GM21576 (cell line): ENCODE data around the gene PHKB.
A peak's percentile ranks its signal among the peaks of the same experiment; 100 is the strongest.
"Not testable (repeated sequence)": the region's sequence is repeated elsewhere in the genome, so short reads cannot be mapped to it uniquely, and the experiment has no call there.

Experiments
- ATAC-seq: cut with Tn5 transposase; IDR thresholded peaks from one replicate; pipeline ENCODE4 v1.9.1; 2021; ENCODE audit warnings: mild to moderate bottlenecking, moderate library complexity; ENCODE audit not compliant: unreplicated experiment

The PHKB gene

DNA sequence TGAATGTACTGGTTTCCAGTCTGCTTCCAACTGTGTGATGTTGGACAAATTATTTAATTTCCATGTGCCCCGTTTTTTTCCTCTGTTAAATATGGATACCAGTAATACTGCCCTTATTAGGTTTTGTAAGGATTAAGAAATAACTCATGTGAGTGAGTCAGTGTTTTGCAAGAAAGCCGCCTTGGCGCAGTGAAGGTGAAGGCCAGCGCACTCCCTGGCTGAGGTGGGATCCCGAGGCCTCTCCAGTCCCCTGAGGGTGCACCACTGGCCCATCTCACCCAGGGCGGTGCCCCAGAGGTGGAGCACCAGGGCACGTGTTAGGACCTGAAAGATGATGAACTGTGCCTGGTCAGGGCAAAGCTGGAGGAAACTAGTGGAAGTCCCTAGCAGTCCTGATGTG lies 43.5 kb downstream of the PHKB start:
- no peak for ATAC-seq

DNA sequence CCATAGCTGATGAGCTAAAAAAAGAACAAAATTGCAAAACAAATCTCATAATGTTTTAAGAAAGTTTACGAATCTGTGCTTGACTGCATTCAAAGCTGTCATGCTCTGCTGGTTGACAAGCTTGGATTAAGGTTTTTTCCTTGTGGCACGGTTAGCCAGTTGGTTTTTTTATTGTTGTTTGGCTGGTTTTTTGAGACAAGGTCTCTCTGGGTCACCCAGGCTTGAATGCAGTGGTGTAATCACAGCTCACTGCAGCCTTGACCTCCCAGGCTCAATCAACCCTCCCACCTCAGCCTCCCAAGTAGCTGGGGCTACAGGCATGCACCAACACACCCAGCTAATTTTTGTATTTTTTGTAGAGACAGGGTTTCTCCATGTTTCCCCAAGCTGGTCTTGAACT lies 45.7 kb downstream of the PHKB start:
- ATAC-seq, result no peak

DNA sequence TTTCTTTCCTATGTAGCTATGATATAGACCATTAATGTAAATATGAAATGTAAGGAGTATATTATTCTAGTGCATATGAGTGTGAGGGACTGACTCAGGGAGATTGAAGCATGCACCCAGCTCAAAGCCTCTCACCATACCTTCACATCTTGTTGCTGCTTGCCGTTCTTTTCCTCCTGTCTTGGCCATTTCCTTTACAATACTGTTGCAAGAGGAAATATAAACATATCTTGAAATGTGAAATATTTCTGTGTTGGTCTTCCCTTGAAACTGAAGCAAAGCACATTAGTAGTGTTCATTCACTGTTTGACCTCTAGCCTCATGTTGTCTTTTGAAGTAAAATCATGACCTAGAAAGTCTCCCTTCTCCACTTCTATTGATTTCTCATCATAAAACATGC lies 46.6 kb downstream of the PHKB start:
- no peak for ATAC-seq

DNA sequence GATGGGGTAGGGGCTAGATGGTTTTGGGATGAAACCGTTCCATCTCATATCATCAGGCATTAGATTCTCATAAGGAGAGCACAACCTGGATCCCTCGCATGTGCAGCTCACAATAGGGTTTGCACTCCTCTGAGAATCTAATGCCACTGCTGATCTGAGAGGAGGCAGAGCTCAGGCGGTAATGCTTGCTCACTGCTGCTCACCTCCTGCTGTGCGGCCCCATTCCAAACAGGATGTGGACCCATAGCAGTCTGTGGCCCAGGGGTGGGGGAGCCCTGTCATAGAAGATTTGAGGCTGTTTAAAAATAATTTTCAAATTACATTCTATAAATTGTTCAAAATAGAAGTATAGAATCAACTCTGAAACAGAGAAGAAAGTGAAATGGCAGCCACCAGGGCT lies 50.8 kb downstream of the PHKB start:
- ATAC-seq, result no peak

GRCh38 chr16:47519037-47519436 lies 57.9 kb downstream of the PHKB start:
- ATAC-seq, result no peak

GRCh38 chr16:47519546-47519945 lies 58.4 kb downstream of the PHKB start:
- no peak for ATAC-seq

- ATAC-seq, result no peak
These were observed 59.0 kb downstream of the PHKB start for GRCh38 chr16:47519996-47520679.

DNA sequence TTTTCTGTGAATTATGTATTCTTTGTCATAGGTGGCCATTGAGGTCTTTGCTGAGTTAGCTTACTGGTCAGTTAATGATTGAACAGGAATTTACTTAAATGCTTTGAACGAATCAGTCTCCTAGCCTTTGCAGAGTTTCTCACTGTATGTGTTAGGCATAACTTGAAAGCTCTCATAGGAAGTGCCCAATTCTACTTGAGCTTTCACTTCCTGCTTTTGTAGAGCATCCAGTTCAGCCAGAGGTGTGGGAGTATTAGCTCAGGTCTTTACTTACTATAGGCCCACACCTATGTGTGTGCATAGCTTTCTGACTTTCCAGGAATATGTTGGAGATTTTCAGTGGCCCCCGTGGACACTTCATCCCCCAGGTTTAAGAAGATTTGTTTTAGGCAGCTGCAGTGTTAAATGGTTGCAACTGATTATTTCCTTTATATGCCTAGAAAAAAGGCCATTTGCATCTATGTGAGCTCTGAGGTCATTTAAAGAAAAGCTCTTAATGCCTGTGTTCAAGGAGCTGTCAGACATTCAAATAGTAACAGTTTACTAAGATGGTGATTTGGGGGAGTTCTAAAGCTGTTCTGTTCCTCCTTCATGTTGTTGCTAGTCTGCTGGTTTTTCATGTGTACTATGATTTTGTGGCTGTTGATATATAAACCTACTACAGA lies 62.3 kb downstream of the PHKB start:
- peak; percentile 99 for ATAC-seq

GRCh38 chr16:47524007-47524405 lies 62.9 kb downstream of the PHKB start:
- no peak for ATAC-seq

DNA sequence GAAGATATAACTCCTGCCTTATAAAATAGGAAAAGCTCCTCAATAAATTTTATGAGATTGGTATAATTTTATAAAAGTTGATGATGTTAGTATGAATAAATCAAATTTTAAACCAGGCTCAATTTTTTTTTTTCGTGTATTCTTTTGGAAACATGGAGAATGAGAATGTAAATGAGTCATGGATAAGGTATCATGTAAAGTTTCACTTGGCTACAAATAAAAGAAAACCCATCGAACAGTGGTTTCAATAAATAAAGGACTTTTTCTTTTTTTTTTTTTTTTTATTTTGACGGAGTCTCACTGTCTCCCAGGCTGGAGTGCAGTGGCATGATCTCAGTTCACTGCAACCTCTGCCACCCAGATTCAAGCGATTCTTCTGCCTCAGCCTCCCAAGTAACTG lies 67.3 kb downstream of the PHKB start:
- no peak for ATAC-seq

GRCh38 chr16:47533744-47534292 lies 72.7 kb downstream of the PHKB start:
- ATAC-seq, result no peak

DNA sequence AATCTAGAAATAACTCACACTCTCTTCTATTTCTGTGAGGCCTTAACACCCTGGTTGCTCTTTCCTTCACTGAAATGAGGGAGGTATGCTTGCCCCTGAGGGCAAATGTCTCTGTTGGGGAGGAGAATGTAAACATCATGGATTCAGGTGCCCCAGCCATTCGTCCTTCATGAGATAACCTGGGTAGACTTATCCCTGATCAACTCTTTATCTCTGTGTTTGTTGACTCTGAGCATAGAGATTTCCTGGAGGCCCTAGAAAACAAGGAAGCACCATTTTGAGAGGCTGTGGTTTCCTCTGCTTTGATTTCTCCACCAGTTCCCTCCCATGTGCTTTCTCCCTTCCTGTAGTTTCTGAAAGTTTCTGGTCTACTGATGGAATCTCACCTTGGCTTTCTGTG lies 77.3 kb downstream of the PHKB start:
- no peak for ATAC-seq

DNA sequence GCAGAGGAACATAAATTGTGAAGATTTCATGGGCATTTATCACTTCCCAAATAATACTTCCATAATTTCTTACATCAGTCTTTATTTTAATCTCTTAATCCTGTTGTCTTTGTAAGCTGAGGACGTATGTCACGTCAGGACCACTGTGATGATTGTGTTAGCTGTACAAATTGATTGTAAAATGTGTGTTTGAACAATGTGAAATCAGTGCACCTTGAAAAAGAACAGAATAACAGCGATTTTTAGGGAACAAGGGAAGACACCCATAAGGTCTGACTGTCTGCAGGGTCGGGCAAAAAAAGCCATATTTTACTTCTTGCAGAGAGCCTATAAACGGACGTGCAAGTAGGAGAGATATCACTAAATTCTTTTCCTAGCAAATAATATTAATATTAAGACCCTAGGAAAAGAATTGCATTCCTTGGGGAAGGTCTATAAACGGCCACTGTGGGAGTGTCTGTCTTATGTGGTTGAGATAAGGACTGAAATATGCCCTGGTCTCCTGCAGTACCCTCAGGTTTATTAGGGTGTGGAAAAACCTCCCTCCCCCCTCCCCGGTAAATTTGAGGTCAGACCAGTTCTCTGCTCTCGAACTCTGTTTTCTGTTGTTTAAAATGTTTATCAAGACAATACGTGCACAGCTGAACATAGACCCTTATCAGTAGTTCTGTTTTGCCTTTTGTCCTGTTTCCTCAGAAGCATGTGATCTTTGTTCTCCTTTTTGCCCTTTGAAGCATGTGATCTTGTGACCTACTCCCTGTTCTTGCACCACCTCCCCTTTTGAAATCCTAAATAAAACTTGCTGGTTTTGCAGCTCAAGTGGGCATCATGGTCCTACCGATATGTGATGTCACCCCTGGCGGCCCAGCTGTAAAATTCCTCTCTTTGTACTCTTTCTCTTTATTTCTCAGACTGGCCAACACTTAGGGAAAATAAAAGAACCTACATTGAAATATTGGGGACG lies 78.9 kb downstream of the PHKB start:
- ATAC-seq, result not testable (repeated sequence)

DNA sequence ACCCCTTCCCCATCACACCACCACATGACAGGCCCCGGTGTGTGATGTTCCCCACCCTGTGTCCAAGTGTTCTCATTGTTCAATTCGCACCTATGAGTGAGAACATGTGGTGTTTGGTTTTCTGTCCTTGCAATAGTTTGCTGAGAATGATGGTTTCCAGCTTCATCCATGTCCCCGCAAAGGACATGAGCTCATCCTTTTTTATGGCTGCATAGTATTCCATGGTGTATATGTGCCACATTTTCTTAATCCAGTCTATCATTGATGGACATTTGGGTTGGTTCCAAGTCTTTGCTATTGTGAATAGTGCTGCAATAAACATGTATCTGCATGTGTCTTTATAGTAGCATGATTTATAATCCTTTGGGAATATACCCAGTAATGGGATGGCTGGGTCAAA lies 80.0 kb downstream of the PHKB start:
- ATAC-seq, result not testable (repeated sequence)

- not testable (repeated sequence) for ATAC-seq
These were observed 83.1 kb downstream of the PHKB start for GRCh38 chr16:47544255-47544654.

DNA sequence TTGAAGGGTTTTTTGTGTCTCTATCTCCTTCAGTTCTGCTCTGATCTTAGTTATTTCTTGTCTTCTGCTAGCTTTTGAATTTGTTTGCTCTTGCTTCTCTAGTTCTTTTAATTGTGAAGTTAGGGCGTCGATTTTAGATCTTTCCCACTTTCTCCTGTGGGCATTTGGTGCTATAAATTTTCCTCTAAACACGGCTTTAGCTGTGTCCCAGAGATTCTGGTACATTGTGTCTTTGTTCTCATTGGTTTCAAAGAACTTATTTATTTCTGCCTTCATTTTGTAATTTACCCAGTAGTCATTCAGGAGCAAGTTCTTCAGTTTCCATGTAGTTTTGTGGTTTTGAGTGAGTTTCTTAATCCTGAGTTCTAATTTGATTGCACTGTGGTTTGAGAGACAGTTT lies 90.1 kb downstream of the PHKB start:
- ATAC-seq, result not testable (repeated sequence)

GRCh38 chr16:47551767-47552166 lies 90.6 kb downstream of the PHKB start:
- not testable (repeated sequence) for ATAC-seq

DNA sequence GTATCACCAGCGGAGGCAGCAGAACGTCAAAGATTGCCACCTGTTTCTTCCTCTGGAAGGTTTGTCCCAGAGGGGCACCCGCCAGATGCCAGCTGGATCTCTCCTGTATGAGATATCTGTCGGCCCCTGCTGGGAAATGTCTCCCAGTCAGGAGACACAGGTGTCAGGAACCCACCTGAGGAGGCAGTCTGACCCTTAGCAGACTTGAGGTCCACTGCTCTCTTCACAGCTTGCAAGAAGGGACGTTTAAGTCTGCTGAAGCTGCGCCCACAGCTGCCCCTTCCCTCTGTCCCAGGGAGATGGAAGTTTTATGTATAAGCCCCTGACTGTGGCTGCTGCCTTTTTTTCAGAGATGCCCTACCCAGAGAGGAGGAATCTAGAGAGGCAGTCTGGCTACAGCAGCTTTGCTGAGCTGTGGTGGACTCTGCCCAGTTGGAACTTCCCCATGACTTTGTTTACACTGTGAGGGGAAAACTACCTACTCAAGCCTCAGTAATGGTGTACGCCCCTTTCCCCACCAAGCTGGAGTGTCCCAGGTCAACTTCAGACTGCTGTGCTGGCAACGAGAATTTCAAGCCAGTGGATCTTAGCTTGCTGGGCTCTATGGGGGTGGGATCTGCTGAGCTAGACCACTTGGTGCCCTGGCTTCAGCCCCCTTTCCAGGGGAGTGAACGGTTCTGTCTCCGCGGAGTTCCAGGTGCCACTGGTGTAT lies 92.9 kb downstream of the PHKB start:
- no peak for ATAC-seq

- not testable (repeated sequence) for ATAC-seq
These were observed 93.5 kb downstream of the PHKB start for GRCh38 chr16:47554587-47554986.

DNA sequence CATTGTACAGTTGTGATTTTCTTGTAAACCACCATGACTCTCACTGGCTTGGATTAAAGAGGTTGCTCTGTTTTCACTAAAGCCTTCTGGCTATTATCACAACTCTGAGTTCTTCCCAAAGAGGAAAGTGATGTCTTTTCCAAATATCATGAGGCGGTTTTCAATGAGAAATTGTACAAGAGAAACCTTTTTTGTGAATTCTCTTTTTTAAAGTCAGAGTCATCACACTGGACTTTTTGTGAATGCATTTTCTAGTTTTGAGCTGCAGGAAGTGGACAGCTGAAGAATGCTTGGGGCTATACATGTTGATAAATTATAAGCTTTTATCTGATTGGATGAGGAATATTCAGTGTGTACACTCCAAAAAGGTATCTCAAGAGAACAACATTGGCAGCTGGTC lies 100.2 kb downstream of the PHKB start:
- ATAC-seq, result no peak

DNA sequence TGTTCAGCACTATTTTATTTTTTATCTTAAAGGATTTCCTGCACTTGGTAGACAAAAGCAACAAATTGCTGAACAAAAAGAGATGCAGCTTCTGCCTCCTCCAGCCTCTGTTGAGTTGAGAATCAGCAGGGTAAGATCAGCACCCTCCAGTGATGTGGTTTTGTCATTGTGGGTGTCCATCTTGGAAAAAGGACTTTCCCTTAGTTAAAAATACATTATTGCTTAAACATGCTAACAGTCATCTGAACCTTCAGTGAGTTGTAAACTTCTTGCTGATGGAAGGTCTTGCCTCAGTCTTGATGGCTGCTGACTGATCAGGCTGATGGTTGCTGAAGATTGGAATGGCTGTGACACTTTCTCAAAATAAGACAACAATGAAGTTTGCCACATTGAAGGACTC lies 101.2 kb downstream of the PHKB start:
- no peak for ATAC-seq
